DOHH2 (cell line): ENCODE data around the gene TMEM109.

Source experiments
- CTCF ChIP-seq: fragments of 200-600 bp; sonication (generic); IDR thresholded peaks from one replicate; pipeline ENCODE4 v1.5.1; 2014; ENCODE audit warnings: antibody characterized with exemption, mild to moderate bottlenecking, low read depth, low read length; ENCODE audit not compliant: poor library complexity, severe bottlenecking
- EZH2phosphoT487 ChIP-seq: fragments of 200-600 bp; sonication (generic); IDR thresholded peaks from 2 replicates; pipeline ENCODE4 v1.6.1; 2017; ENCODE audit warnings: borderline replicate concordance, mild to moderate bottlenecking, antibody characterized with exemption, low read length, moderate library complexity, mixed read lengths

GRCh38 chr11:60921259-60921658, 7.3 kb downstream of the TMEM109 start:
- no peak for TF ChIP-seq CTCF
- no peak for TF ChIP-seq EZH2phosphoT487
